ENCODE measurements around the gene EBF3.
"Not testable (repeated sequence)": the region's sequence is repeated elsewhere in the genome, so short reads cannot be mapped to it uniquely, and the experiment has no call there.

The EBF3 gene

GRCh38 chr10:129926066-129927055 lies 37.7 kb downstream of the EBF3 start:
- no peak for DNase-seq

- DNase-seq = no peak
Observed at GRCh38 chr10:129924375-129925085, 39.5 kb downstream of the EBF3 start.

GRCh38 chr10:129922598-129923123 lies 41.4 kb downstream of the EBF3 start:
- no peak for DNase-seq

- DNase-seq = no peak
Observed at GRCh38 chr10:129921801-129922597, 42.1 kb downstream of the EBF3 start.

GRCh38 chr10:129921065-129921670 lies 42.9 kb downstream of the EBF3 start:
- DNase-seq = no peak

GRCh38 chr10:129920187-129920586 lies 43.9 kb downstream of the EBF3 start:
- DNase-seq = not testable (repeated sequence)

- DNase-seq = no peak
Observed at GRCh38 chr10:129919358-129919757, 44.7 kb downstream of the EBF3 start.

GRCh38 chr10:129918836-129919235 lies 45.2 kb downstream of the EBF3 start:
- DNase-seq = no peak

- DNase-seq = no peak
Observed at GRCh38 chr10:129918401-129918800, 45.7 kb downstream of the EBF3 start.

GRCh38 chr10:129917936-129918335 lies 46.1 kb downstream of the EBF3 start:
- DNase-seq = no peak

GRCh38 chr10:129916506-129916995 lies 47.5 kb downstream of the EBF3 start:
- no peak for DNase-seq

- no peak for DNase-seq
Observed at GRCh38 chr10:129915526-129916378, 48.3 kb downstream of the EBF3 start.

GRCh38 chr10:129914960-129915359 lies 49.1 kb downstream of the EBF3 start:
- DNase-seq = no peak

- no peak for DNase-seq
Observed at GRCh38 chr10:129914153-129914855, 49.8 kb downstream of the EBF3 start.

- no peak for DNase-seq
Observed at GRCh38 chr10:129912986-129913695, 50.9 kb downstream of the EBF3 start.

GRCh38 chr10:129912166-129912917 lies 51.7 kb downstream of the EBF3 start:
- DNase-seq = no peak

- no peak for DNase-seq
Observed at GRCh38 chr10:129911451-129912165, 52.5 kb downstream of the EBF3 start.

GRCh38 chr10:129910861-129911260 lies 53.2 kb downstream of the EBF3 start:
- DNase-seq = no peak
